ENCODE data around the gene MAB21L4. TPM values are rescaled to one million over a fixed set of nuclear protein-coding genes. Genes with fewer than 3 reads are reported as not detected.

The MAB21L4 gene
- polyA plus RNA-seq, 1 experiment: not detected

DNA sequence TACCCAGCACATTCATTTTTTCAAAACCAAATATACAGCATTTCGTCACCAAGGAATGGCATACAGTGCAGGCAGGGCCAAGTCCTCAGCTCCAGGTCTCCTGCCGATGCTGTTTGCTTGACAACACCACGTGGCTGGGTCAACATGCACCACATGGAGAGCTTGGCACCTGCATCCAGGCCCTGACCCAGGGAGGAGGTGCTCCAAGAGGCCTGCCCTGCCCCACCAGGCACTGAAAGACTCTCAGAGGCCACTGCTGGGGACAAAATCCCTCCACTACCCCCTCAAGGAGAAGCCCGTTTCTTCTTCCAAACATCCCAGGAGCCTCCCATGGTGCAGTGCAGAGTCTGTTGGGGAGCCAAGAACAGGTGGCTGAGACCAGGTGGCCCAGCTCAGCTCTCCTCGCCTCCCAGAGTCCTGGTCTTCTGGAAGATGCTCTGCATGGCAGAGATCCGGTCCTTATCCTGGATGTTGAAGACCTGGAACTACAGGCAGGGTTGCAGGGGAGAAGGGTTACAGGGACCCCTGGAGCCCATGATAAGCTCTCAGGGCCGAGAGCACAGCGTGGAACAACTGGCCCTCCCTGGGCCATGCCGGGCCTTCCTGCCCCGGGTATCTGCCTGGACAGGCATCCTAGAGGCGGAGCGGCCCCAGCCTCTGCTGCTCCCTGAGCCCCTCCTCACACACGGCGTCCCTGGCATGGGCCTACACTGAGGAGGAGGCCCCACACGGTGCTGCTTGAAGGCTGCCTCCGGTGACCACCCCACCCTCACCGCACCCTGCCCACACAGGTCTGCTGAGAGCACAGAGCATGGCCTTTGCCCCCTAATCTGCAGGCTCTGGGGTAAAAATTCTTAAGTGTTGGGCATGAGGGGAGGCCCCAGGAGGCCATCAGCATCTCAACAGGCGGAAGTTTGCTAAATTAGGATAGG is 9.0 kb downstream of the MAB21L4 start:
- H3K27me3 ChIP-seq (ENCODE audit: control insufficient read depth, insufficient read depth, low read length): peaks cover 7% of the 10 kb centered on the region
- CTCF ChIA-PET: no interaction called here

DNA sequence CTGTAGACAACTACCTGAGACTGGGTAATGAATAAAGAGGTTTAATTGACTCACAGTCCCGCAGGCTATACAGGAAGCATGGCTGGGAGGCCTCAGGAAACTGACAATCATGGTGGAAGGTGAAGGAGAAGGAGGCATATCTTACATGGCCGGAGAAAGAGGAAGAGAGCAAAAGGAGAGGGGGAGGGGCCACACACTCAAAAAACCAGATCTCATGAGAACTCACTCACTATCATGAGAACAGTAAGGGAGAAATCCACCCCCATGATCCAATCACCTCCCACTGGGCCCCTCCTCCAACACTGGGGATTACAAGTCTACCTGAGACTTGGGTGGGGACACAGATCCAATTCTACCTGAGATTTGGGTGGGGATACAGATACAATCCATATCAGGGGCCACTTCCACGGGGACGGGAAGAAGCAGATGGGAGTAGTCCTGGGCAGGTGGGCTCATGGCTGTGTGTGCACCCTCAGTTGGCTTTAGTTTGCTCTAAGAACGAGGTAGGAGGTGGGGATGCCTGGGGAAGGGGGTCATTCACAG is 9.9 kb downstream of the MAB21L4 start:
- Histone ChIP-seq H3K9me3 (ENCODE audit: control insufficient read depth, insufficient read depth, low read length) (no peaks in the 10 kb centered on the region), H3K4me3 (ENCODE audit: low read depth, low read length) (no peak overlapping the region), H3K27ac (ENCODE audit: low read depth, low read length) (no peak overlapping the region), H3K27me3 (ENCODE audit: control insufficient read depth, insufficient read depth, low read length) (peaks cover 10% of the 10 kb centered on the region)
- no peak for DNase-seq (ENCODE audit: low read depth, low spot score)
- ChIA-PET CTCF (no interaction called here), POLR2A (no interaction called here)
- TF ChIP-seq, protein P1, sequence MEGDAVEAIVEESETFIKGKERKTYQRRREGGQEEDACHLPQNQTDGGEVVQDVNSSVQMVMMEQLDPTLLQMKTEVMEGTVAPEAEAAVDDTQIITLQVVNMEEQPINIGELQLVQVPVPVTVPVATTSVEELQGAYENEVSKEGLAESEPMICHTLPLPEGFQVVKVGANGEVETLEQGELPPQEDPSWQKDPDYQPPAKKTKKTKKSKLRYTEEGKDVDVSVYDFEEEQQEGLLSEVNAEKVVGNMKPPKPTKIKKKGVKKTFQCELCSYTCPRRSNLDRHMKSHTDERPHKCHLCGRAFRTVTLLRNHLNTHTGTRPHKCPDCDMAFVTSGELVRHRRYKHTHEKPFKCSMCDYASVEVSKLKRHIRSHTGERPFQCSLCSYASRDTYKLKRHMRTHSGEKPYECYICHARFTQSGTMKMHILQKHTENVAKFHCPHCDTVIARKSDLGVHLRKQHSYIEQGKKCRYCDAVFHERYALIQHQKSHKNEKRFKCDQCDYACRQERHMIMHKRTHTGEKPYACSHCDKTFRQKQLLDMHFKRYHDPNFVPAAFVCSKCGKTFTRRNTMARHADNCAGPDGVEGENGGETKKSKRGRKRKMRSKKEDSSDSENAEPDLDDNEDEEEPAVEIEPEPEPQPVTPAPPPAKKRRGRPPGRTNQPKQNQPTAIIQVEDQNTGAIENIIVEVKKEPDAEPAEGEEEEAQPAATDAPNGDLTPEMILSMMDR (IDR thresholded peaks at IDR 0.05; ENCODE audit: low read depth, low read length): no peak

More for the DNA sequence above, 9.0 kb downstream of the MAB21L4 start:
- POLR2A ChIA-PET: no interaction called here
- DNase-seq (ENCODE audit: low read depth, low spot score): no peak
- no peak overlapping the region for H3K27ac ChIP-seq (ENCODE audit: low read depth, low read length)
- H3K9me3 ChIP-seq (ENCODE audit: control insufficient read depth, insufficient read depth, low read length): no peaks in the 10 kb centered on the region
- TF ChIP-seq, protein P1 (IDR thresholded peaks at IDR 0.05; ENCODE audit: low read depth, low read length): no peak
- no peak overlapping the region for H3K4me3 ChIP-seq (ENCODE audit: low read depth, low read length)

DNA sequence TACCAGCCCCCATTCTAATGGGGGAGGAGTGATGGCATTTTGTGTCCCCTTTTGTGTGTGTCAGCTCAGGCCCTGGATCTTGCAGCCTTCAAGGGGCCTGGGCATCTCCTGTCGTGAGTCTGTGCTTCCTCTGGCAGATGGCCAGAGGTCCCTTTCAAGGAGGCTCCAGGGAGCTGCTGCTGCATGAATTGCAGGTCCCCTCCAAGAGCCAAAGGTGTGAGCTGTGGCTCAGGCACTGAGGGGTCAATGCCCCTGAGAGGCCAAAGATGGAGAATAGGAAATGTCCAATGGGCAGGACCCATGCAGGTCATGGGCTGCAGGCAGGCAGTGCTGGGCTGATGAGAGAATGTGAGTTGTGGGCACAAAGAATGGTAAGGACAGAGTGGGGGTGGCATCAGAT is 10.4 kb downstream of the MAB21L4 start:
- Histone ChIP-seq H3K27me3 (ENCODE audit: control insufficient read depth, insufficient read depth, low read length) (peaks cover 10% of the 10 kb centered on the region), H3K27ac (ENCODE audit: low read depth, low read length) (no peak overlapping the region), H3K9me3 (ENCODE audit: control insufficient read depth, insufficient read depth, low read length) (no peaks in the 10 kb centered on the region), H3K4me3 (ENCODE audit: low read depth, low read length) (no peak overlapping the region)
- no peak for DNase-seq (ENCODE audit: low read depth, low spot score)
- TF ChIP-seq, protein P1 (IDR thresholded peaks at IDR 0.05; ENCODE audit: low read depth, low read length): no peak
- ChIA-PET POLR2A (no interaction called here), CTCF (no interaction called here)

DNA sequence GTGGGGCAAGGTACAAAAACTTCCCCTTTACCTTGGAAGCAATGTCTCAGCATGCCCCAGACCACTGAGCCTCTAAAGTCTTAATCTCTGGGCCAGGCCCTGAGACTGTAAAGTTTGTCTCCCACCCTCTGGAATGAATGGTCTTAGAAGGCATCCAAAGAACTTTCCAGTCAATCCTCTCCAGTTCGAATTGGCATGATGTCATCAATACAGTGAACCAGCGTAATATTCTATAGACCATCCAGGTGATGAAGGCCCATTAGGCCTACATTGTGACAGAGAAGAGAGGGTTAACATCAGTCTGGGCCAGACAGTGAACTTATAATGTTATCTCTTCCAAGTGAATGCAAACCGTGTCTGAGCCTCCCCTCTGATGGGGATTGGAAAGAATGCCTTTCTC is 11.2 kb downstream of the MAB21L4 start:
- POLR2A ChIA-PET: no interaction called here
- H3K4me3 ChIP-seq (ENCODE audit: low read depth, low read length): no peak overlapping the region
- no peak overlapping the region for H3K27ac ChIP-seq (ENCODE audit: low read depth, low read length)
- H3K27me3 ChIP-seq (ENCODE audit: control insufficient read depth, insufficient read depth, low read length): peaks cover 13% of the 10 kb centered on the region
- H3K9me3 ChIP-seq (ENCODE audit: control insufficient read depth, insufficient read depth, low read length): no peaks in the 10 kb centered on the region
- TF ChIP-seq, protein P1 (IDR thresholded peaks at IDR 0.05; ENCODE audit: low read depth, low read length): no peak
- CTCF ChIA-PET: no interaction called here
- no peak for DNase-seq (ENCODE audit: low read depth, low spot score)

DNA sequence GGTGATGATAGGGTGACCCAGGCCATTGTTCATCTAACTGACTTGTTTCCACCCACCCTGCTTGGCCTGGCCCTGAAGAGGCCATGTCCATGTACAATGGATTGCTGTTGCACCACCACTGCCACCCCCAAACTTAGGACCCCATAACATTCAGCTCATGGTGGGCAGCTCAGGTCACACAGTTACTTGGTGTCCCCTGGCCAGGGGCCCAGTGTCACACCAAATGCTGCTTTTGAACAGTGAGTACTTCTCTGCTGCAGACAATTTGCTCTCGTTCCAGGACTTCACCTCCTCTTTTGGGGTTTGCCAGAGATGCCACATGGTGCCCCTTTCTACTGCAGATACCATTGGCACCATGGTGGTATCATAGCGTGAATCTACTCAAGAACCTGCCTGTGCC is 11.7 kb downstream of the MAB21L4 start:
- peaks cover 13% of the 10 kb centered on the region for H3K27me3 ChIP-seq (ENCODE audit: control insufficient read depth, insufficient read depth, low read length)
- no peak for DNase-seq (ENCODE audit: low read depth, low spot score)
- POLR2A ChIA-PET: no interaction called here
- no peak overlapping the region for H3K27ac ChIP-seq (ENCODE audit: low read depth, low read length)
- no peak overlapping the region for H3K4me3 ChIP-seq (ENCODE audit: low read depth, low read length)
- no peaks in the 10 kb centered on the region for H3K9me3 ChIP-seq (ENCODE audit: control insufficient read depth, insufficient read depth, low read length)
- TF ChIP-seq, protein P1 (IDR thresholded peaks at IDR 0.05; ENCODE audit: low read depth, low read length): no peak
- CTCF ChIA-PET: no interaction called here

Measured in AG04450 (cell line).